Mucosa of rectum (tissue), 2 donors: ENCODE results near the gene COL11A2.

Experiments
- H3K27ac ChIP-seq, 2 donors: one replicate each; pipeline ENCODE4 v1.7.0; 2013; ENCODE audit warnings: inconsistent platforms in 2 of 2, low read depth in 2 of 2, low read length in 2 of 2
- H3K27me3 ChIP-seq, 2 donors: one replicate each; pipeline ENCODE4 v1.7.0; 2013; ENCODE audit warnings: low read length in 2 of 2; ENCODE audit not compliant: control insufficient read depth in 2 of 2, insufficient read depth in 2 of 2
- H3K36me3 ChIP-seq, 2 donors: one replicate each; pipeline ENCODE4 v1.7.0; 2013; ENCODE audit warnings: low read length in 2 of 2; ENCODE audit not compliant: control insufficient read depth in 2 of 2, insufficient read depth in 2 of 2
- H3K4me1 ChIP-seq, 2 donors: one replicate each; pipeline ENCODE4 v1.7.0; 2013; ENCODE audit warnings: low read length in 2 of 2, mild to moderate bottlenecking in 1 of 2; ENCODE audit not compliant: control insufficient read depth in 2 of 2, insufficient read depth in 2 of 2
- H3K4me3 ChIP-seq, 2 donors: one replicate each; pipeline ENCODE4 v1.7.0; 2013; ENCODE audit warnings: low read length in 2 of 2
- H3K9ac ChIP-seq, 2 donors: one replicate each; pipeline ENCODE4 v1.7.0; 2013; ENCODE audit warnings: low read length in 2 of 2, low read depth in 1 of 2, mild to moderate bottlenecking in 1 of 2
- H3K9me3 ChIP-seq, 2 donors: one replicate each; pipeline ENCODE4 v1.7.0; 2013; ENCODE audit warnings: low read length in 2 of 2; ENCODE audit not compliant: control insufficient read depth in 2 of 2
- donor health status: healthy.
- donor health status: Normal muscosa, but diverticular disease.

Gene COL11A2

GRCh38 chr6:33181141-33181540, 11.1 kb downstream of the COL11A2 start:
- Histone ChIP-seq H3K36me3 (no peaks in the 10 kb centered on the region), H3K9me3 (no peaks in the 10 kb centered on the region), H3K4me3 (no peak overlapping the region), H3K9ac (no peak overlapping the region), H3K27ac (no peak overlapping the region), H3K4me1 (no peaks in the 10 kb centered on the region), H3K27me3 (no peaks in the 10 kb centered on the region)

DNA sequence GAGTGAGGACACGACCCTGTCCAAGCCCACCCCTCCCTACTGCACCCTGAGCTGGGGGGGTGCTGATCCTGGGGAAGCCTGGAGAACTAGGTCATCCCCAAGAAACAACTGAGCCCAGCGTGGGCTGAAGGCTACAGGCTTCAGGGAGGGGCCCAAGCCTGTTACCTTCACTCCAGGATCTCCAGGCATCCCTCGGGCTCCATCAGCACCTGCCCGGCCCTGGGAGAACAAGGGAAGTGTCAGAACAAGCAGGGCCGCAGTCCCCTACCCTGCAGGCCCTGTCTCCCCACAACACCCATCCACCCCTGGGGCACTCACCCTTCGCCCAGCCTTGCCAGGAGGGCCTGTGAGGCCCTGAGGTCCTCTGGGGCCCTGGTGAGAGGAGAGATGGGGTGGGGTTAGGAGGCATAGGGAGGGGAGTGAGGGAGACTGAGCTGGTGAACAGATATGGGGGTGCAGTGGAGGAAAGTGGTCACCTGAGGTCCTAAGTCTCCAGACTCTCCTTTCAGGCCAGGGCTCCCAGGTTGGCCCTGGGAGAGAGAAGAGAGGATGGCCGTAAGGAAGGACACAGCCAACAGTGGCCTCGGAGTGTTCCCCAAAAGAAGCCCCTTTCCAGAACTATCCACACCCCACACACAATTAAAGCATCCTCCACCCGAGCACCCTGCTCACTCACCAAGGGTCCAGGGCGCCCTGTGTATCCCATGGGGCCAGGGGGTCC, 13.4 kb downstream of the COL11A2 start:
- peaks cover 0 to 2% of the 10 kb centered on the region in 2 donors for H3K27me3 ChIP-seq

DNA sequence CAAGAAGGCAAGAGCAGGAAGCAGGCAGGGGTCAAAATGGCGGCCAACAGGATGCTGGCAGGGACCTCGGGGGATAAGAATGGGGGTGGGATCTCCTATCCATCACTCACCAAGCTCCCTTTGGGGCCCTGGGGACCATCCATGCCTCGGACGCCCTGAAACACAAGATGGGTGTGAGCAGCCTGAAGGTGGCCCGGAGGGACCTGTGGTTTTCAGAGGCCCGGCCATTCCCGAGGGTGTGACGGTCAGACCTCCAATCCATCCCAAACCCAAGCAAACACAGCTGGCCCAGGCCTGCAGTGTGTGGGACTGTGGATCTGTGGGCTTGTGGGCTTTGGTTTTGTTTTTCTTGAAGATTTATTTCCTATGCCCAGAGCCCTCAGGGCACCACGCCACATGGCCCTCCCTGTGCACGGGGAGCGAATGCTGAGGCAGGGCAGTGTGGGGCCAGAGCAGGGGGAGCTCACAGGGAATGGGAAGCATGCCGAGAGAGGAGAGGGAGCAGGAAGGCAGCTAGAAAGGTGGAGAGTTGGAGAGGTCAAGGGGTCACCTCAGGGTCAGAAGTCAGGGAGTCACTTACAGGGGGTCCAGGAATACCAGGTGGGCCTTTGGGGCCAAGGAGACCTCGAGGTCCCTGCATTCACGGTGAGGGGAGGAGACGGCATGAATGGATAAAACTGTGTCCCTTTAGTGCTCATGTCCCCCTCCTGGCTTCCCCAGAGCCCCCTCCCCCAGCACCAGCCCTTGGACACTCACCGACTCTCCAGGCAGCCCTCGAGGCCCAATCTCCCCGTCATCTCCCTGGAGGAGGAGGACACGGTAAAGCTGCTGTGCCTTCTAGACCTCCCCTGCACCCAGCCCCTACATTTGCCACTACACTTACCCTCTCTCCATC, 14.5 kb downstream of the COL11A2 start:
- Histone ChIP-seq H3K4me1 (no peaks in the 10 kb centered on the region), H3K36me3 (no peaks in the 10 kb centered on the region), H3K4me3 (no peak overlapping the region), H3K27me3 (peaks cover 2 to 6% of the 10 kb centered on the region in 2 donors), H3K27ac (no peak overlapping the region), H3K9ac (no peak overlapping the region), H3K9me3 (no peaks in the 10 kb centered on the region)

More for the DNA sequence above, 13.4 kb downstream of the COL11A2 start:
- Histone ChIP-seq H3K9me3 (no peaks in the 10 kb centered on the region), H3K9ac (no peak overlapping the region), H3K4me1 (no peaks in the 10 kb centered on the region), H3K27ac (no peak overlapping the region), H3K4me3 (no peak overlapping the region), H3K36me3 (no peaks in the 10 kb centered on the region)

DNA sequence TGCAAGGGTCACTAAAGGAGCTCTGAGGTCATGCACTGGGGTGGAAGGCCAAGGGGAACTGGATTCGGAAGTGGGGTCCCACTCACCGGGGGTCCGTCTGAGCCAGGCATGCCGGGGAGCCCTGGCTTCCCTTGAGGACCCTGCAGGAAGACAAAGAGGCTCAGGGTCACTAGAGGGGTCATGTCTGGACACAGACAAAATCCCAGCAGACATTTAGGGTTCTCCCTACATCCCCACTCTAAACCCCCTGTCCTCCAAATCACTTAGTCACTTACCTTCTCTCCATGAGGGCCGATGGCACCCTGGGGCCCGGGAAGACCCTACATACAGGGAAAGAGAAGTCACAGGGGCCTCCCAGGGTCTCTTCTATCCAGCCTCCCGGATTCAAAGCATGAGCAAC, 15.4 kb downstream of the COL11A2 start:
- Histone ChIP-seq H3K9ac (no peak overlapping the region), H3K36me3 (no peaks in the 10 kb centered on the region), H3K27me3 (peaks cover 2 to 6% of the 10 kb centered on the region in 2 donors), H3K4me1 (no peaks in the 10 kb centered on the region), H3K9me3 (no peaks in the 10 kb centered on the region), H3K4me3 (no peak overlapping the region), H3K27ac (no peak overlapping the region)

- Histone ChIP-seq H3K4me1 (no peaks in the 10 kb centered on the region), H3K9ac (no peak overlapping the region), H3K4me3 (no peak overlapping the region), H3K27ac (no peak overlapping the region), H3K36me3 (no peaks in the 10 kb centered on the region), H3K27me3 (peaks cover 2 to 6% of the 10 kb centered on the region in 2 donors), H3K9me3 (no peaks in the 10 kb centered on the region)
These were observed 16.7 kb downstream of the COL11A2 start for GRCh38 chr6:33175436-33176069.

DNA sequence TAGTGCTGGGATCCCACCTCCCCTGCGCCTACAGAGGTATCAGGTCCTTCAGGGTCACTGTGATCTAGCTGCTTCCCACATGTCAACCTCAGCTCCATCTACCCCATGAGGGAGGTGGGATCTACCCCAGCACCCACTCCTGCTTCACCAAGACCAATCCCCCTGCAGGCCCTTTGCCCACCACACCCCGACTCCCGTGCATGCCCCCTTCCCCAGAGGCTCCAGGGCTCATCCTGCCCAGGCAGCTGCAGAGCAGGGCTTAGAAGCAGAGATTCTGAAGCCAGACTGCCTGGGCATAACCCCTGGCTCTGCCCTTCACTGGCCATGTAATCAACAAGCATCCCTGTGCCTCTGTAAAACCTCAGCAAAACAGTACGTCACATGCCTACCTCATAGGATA, 17.5 kb downstream of the COL11A2 start:
- Histone ChIP-seq H3K36me3 (no peaks in the 10 kb centered on the region), H3K9me3 (no peaks in the 10 kb centered on the region), H3K27ac (no peak overlapping the region), H3K4me1 (no peaks in the 10 kb centered on the region), H3K4me3 (no peak overlapping the region), H3K27me3 (peaks cover 2 to 6% of the 10 kb centered on the region in 2 donors), H3K9ac (no peak overlapping the region)

DNA sequence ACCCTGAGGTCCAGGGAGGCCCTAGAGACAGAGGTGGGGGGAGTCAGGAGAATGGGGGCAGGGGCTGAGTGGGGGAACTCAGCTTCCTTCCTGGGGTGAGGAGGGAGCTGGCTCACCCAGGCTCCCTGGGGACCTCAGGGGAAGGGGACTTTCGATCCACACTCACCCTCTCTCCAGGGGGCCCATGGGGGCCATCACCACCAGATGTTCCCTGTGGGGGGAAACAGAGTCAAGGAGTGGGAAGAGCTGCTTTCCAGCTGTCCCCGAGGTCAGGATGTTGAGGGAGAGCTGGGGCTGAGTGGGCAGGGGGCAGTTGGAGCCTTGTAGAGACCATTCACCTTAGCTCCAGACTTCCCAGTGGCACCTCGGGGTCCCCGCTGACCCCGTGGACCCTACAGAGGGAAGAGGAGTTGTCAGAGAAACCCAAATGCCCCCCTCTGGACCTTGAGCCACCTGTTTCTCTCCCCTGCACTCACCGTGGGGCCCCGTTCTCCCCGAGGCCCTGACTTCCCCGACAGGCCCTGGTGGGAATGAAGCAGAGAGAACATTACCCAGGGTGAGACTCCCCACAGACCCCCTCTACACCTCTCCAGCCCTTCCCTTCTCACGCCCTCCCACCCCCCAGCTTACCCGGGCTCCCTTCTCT, 18.6 kb downstream of the COL11A2 start:
- Histone ChIP-seq H3K9me3 (no peaks in the 10 kb centered on the region), H3K4me3 (no peak overlapping the region), H3K36me3 (no peaks in the 10 kb centered on the region), H3K27me3 (peaks cover 2 to 6% of the 10 kb centered on the region in 2 donors), H3K9ac (no peak overlapping the region), H3K4me1 (no peaks in the 10 kb centered on the region), H3K27ac (no peak overlapping the region)

GRCh38 chr6:33172688-33173534, 19.4 kb downstream of the COL11A2 start:
- H3K9me3 ChIP-seq, result no peaks in the 10 kb centered on the region
- H3K27ac ChIP-seq, result no peak overlapping the region
- H3K4me1 ChIP-seq, result no peaks in the 10 kb centered on the region
- peaks cover 2 to 6% of the 10 kb centered on the region in 2 donors for H3K27me3 ChIP-seq
- H3K36me3 ChIP-seq, result no peaks in the 10 kb centered on the region
- no peak overlapping the region for H3K4me3 ChIP-seq
- no peak overlapping the region for H3K9ac ChIP-seq

- H3K4me3 ChIP-seq, result no peak overlapping the region
- H3K27me3 ChIP-seq, result peaks cover 2 to 6% of the 10 kb centered on the region in 2 donors
- H3K36me3 ChIP-seq, result no peaks in the 10 kb centered on the region
- H3K27ac ChIP-seq, result no peak overlapping the region
- no peak overlapping the region for H3K9ac ChIP-seq
- no peaks in the 10 kb centered on the region for H3K4me1 ChIP-seq
- H3K9me3 ChIP-seq, result no peaks in the 10 kb centered on the region
These were observed 20.2 kb downstream of the COL11A2 start for GRCh38 chr6:33171880-33172687.
